ENCODE data around the gene APOO. TPM values are rescaled to one million over a fixed set of nuclear protein-coding genes. Genes with fewer than 3 reads are reported as not detected.

The APOO gene
- 5.6 and 7.2 TPM in 2 replicates for total RNA-seq

GRCh38 chrX:23907498-23908218, at the start of gene APOO, which contains the start of gene CXorf58:
TSS of gene APOO (minus strand) at chrX:23907938. CDS start at chrX:23907702, 236 bp downstream.
TSS of gene CXorf58 (plus strand) at chrX:23908006. CDS start at chrX:23910303, 2,297 bp downstream.
- Histone ChIP-seq H3K79me2 (ENCODE audit: insufficient read depth, low read length) (no peaks in the 10 kb centered on the region), H3K27ac (ENCODE audit: low read depth, low read length) (peak within 1 kb of the TSS; percentile 68), H3K4me3 (ENCODE audit: insufficient read depth, low read length) (peak within 1 kb of the TSS; percentile 70), H3K4me2 (ENCODE audit: insufficient read depth, low read length) (peak within 1 kb of the TSS; percentile 73), H3K4me1 (ENCODE audit: insufficient read depth, low read length) (no peaks in the 10 kb centered on the region), H4K20me1 (ENCODE audit: insufficient read depth, low read length) (no peaks in the 10 kb centered on the region), H3K36me3 (ENCODE audit: insufficient read depth, low read length) (no peaks in the 10 kb centered on the region), H3K27me3 (ENCODE audit: insufficient read depth, low read length) (no peaks in the 10 kb centered on the region), H3K9me3 (ENCODE audit: low read depth, low read length) (no peaks in the 10 kb centered on the region), H2AFZ (ENCODE audit: low read length) (peak within 1 kb of the TSS; percentile 92)
- peak; percentile 62 for TF ChIP-seq CTCF (IDR thresholded peaks at IDR 0.05; ENCODE audit: extremely low read depth, low read depth, low read length)
- DNase-seq (ENCODE audit: insufficient read length, low spot score, missing footprints) = peak; percentile 93

GRCh38 chrX:23954396-23954795, 46.7 kb upstream of the APOO start:
- Histone ChIP-seq H3K4me2 (ENCODE audit: insufficient read depth, low read length) (no peak overlapping the region), H3K27me3 (ENCODE audit: insufficient read depth, low read length) (no peaks in the 10 kb centered on the region), H3K4me1 (ENCODE audit: insufficient read depth, low read length) (no peaks in the 10 kb centered on the region), H3K79me2 (ENCODE audit: insufficient read depth, low read length) (no peaks in the 10 kb centered on the region), H3K36me3 (ENCODE audit: insufficient read depth, low read length) (no peaks in the 10 kb centered on the region), H3K27ac (ENCODE audit: low read depth, low read length) (no peak overlapping the region), H4K20me1 (ENCODE audit: insufficient read depth, low read length) (no peaks in the 10 kb centered on the region), H2AFZ (ENCODE audit: low read length) (no peak overlapping the region), H3K9me3 (ENCODE audit: low read depth, low read length) (no peaks in the 10 kb centered on the region), H3K4me3 (ENCODE audit: insufficient read depth, low read length) (no peak overlapping the region)
- no peak for DNase-seq (ENCODE audit: insufficient read length, low spot score, missing footprints)
- TF ChIP-seq CTCF (IDR thresholded peaks at IDR 0.05; ENCODE audit: extremely low read depth, low read depth, low read length) = no peak

- H3K79me2 ChIP-seq (ENCODE audit: insufficient read depth, low read length) = no peaks in the 10 kb centered on the region
- no peak overlapping the region for H3K4me3 ChIP-seq (ENCODE audit: insufficient read depth, low read length)
- H3K36me3 ChIP-seq (ENCODE audit: insufficient read depth, low read length) = no peaks in the 10 kb centered on the region
- no peaks in the 10 kb centered on the region for H3K4me1 ChIP-seq (ENCODE audit: insufficient read depth, low read length)
- H2AFZ ChIP-seq (ENCODE audit: low read length) = peak overlapping the region; percentile 87
- H3K27me3 ChIP-seq (ENCODE audit: insufficient read depth, low read length) = no peaks in the 10 kb centered on the region
- no peak for TF ChIP-seq CTCF (IDR thresholded peaks at IDR 0.05; ENCODE audit: extremely low read depth, low read depth, low read length)
- no peaks in the 10 kb centered on the region for H3K9me3 ChIP-seq (ENCODE audit: low read depth, low read length)
- no peak for DNase-seq (ENCODE audit: insufficient read length, low spot score, missing footprints)
- H3K27ac ChIP-seq (ENCODE audit: low read depth, low read length) = no peak overlapping the region
- H3K4me2 ChIP-seq (ENCODE audit: insufficient read depth, low read length) = peak overlapping the region; percentile 75
- H4K20me1 ChIP-seq (ENCODE audit: insufficient read depth, low read length) = no peaks in the 10 kb centered on the region
Observed at GRCh38 chrX:23953908-23954269, 46.2 kb upstream of the APOO start.

GRCh38 chrX:23952984-23953907, 45.5 kb upstream of the APOO start:
- no peaks in the 10 kb centered on the region for H3K36me3 ChIP-seq (ENCODE audit: insufficient read depth, low read length)
- no peaks in the 10 kb centered on the region for H4K20me1 ChIP-seq (ENCODE audit: insufficient read depth, low read length)
- peak overlapping the region; percentile 61 for H3K4me3 ChIP-seq (ENCODE audit: insufficient read depth, low read length)
- peak overlapping the region; percentile 87 for H2AFZ ChIP-seq (ENCODE audit: low read length)
- no peaks in the 10 kb centered on the region for H3K4me1 ChIP-seq (ENCODE audit: insufficient read depth, low read length)
- TF ChIP-seq CTCF (IDR thresholded peaks at IDR 0.05; ENCODE audit: extremely low read depth, low read depth, low read length) = no peak
- DNase-seq (ENCODE audit: insufficient read length, low spot score, missing footprints) = no peak
- no peaks in the 10 kb centered on the region for H3K79me2 ChIP-seq (ENCODE audit: insufficient read depth, low read length)
- H3K27me3 ChIP-seq (ENCODE audit: insufficient read depth, low read length) = no peaks in the 10 kb centered on the region
- H3K4me2 ChIP-seq (ENCODE audit: insufficient read depth, low read length) = peak overlapping the region; percentile 75
- no peaks in the 10 kb centered on the region for H3K9me3 ChIP-seq (ENCODE audit: low read depth, low read length)
- no peak overlapping the region for H3K27ac ChIP-seq (ENCODE audit: low read depth, low read length)
